DOHH2 (cell line): ENCODE measurements around the gene SHISA4.

Experiments used
- H3F3A ChIP-seq: fragments of 200-600 bp; sonication (generic), shearing (Covaris generic); 2 replicates; pipeline ENCODE4 v1.6.0; 2016; ENCODE audit warnings: antibody characterized with exemption, mild to moderate bottlenecking; ENCODE audit not compliant: control insufficient read depth, insufficient read depth
- H3K27ac ChIP-seq: fragments of 200-600 bp; sonication (generic); 2 replicates; pipeline ENCODE4 v1.5.1; 2014; ENCODE audit warnings: low read depth, mild to moderate bottlenecking, low read length, moderate library complexity
- H3K27me3 ChIP-seq: fragments of 200-600 bp; sonication (generic); 2 replicates; pipeline ENCODE4 v1.6.1; 2014; ENCODE audit warnings: mild to moderate bottlenecking, low read length, mixed read lengths; ENCODE audit not compliant: control insufficient read depth
- H3K36me3 ChIP-seq: fragments of 200-600 bp; sonication (generic); 2 replicates; pipeline ENCODE4 v1.6.1; 2014; ENCODE audit warnings: mild to moderate bottlenecking, low read length, moderate library complexity, mixed read lengths; ENCODE audit not compliant: control insufficient read depth
- H3K4me1 ChIP-seq: fragments of 200-600 bp; sonication (generic); 2 replicates; pipeline ENCODE4 v1.6.1; 2014; ENCODE audit warnings: mild to moderate bottlenecking, low read length, mixed read lengths; ENCODE audit not compliant: control insufficient read depth
- H3K4me2 ChIP-seq: fragments of 200-600 bp; sonication (generic); 2 replicates; pipeline ENCODE4 v1.6.0; 2014; ENCODE audit warnings: mild to moderate bottlenecking, low read length, moderate library complexity
- H3K4me3 ChIP-seq: fragments of 200-600 bp; sonication (generic); 2 replicates; pipeline ENCODE4 v1.5.1; 2014; ENCODE audit warnings: mild to moderate bottlenecking, low read length, mixed read lengths
- H3K79me2 ChIP-seq: fragments of 200-600 bp; sonication (generic); 2 replicates; pipeline ENCODE4 v1.6.1; 2014; ENCODE audit warnings: mild to moderate bottlenecking, low read length, mixed read lengths; ENCODE audit not compliant: control insufficient read depth
- H3K9me2 ChIP-seq: fragments of 200-600 bp; sonication (generic); replicated peaks from 2 replicates; pipeline ENCODE4 v1.6.1; 2014; ENCODE audit warnings: mild to moderate bottlenecking, low read length, mixed read lengths; ENCODE audit not compliant: control insufficient read depth
- H3K9me3 ChIP-seq: fragments of 200-600 bp; sonication (generic); 2 replicates; pipeline ENCODE4 v1.6.1; 2014; ENCODE audit warnings: antibody characterized with exemption, low read length, mixed read lengths; ENCODE audit not compliant: control insufficient read depth, insufficient read depth
- H4K20me1 ChIP-seq: fragments of 200-600 bp; sonication (generic); 2 replicates; pipeline ENCODE4 v1.6.0; 2014; ENCODE audit warnings: low read depth, mild to moderate bottlenecking, antibody characterized with exemption, low read length, moderate library complexity; ENCODE audit not compliant: control insufficient read depth, insufficient read depth
- EZH2phosphoT487 ChIP-seq: fragments of 200-600 bp; sonication (generic); IDR thresholded peaks from 2 replicates; pipeline ENCODE4 v1.6.1; 2017; ENCODE audit warnings: borderline replicate concordance, mild to moderate bottlenecking, antibody characterized with exemption, low read length, moderate library complexity, mixed read lengths
- TF ChIP-seq, protein P1 (sequence below): fragments of 200-600 bp; sonication (generic); IDR thresholded peaks from one replicate; pipeline ENCODE4 v1.5.1; 2014; ENCODE audit warnings: antibody characterized with exemption, mild to moderate bottlenecking, low read depth, low read length; ENCODE audit not compliant: poor library complexity, severe bottlenecking

The SHISA4 gene

DNA sequence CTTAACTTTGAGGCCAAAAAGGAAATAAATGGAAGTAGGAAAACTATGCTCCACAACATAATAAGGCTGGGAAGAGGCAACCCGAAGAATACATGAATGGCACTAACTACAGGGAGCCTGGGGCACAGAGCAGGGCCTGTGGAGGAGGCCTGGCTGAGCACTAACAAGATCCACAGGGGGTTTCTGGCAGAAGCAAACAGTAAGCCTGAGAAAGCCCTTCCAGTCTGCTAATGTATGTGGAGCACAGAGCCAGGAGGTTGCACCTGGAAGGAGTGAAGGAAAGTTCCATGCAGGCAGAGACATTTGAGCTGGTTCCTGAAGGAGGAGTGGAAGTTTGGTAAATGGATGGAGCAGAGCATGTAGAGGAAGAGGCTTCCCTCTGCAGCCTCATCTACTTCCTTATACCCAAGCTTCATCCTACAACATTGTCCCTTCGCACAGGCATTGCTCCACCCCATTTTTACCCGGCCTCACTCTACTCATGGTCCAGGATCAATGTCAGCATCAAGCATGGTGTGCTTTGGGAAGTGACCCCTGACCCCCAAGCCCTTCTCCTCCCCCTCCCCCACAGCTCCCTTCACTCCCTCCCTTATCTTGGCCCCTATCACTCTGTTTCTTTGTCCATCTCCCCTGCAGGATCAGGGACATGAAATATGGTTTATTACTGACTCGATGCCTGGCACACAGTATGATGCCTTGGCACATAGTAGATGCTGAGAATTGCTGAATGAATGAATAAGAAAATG is 23.3 kb downstream of the SHISA4 start:
- Histone ChIP-seq H3K9me3 (no peaks in the 10 kb centered on the region), H3K4me2 (no peak overlapping the region), H3K36me3 (no peaks in the 10 kb centered on the region), H3K79me2 (no peaks in the 10 kb centered on the region), H3K4me3 (no peak overlapping the region), H3K27ac (no peak overlapping the region), H3K27me3 (peaks cover 19% of the 10 kb centered on the region), H3K4me1 (no peaks in the 10 kb centered on the region), H4K20me1 (no peaks in the 10 kb centered on the region), H3F3A (no peaks in the 10 kb centered on the region), H3K9me2 (no peaks in the 10 kb centered on the region)
- TF ChIP-seq EZH2phosphoT487, result no peak
- TF ChIP-seq, protein P1, sequence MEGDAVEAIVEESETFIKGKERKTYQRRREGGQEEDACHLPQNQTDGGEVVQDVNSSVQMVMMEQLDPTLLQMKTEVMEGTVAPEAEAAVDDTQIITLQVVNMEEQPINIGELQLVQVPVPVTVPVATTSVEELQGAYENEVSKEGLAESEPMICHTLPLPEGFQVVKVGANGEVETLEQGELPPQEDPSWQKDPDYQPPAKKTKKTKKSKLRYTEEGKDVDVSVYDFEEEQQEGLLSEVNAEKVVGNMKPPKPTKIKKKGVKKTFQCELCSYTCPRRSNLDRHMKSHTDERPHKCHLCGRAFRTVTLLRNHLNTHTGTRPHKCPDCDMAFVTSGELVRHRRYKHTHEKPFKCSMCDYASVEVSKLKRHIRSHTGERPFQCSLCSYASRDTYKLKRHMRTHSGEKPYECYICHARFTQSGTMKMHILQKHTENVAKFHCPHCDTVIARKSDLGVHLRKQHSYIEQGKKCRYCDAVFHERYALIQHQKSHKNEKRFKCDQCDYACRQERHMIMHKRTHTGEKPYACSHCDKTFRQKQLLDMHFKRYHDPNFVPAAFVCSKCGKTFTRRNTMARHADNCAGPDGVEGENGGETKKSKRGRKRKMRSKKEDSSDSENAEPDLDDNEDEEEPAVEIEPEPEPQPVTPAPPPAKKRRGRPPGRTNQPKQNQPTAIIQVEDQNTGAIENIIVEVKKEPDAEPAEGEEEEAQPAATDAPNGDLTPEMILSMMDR, result no peak

DNA sequence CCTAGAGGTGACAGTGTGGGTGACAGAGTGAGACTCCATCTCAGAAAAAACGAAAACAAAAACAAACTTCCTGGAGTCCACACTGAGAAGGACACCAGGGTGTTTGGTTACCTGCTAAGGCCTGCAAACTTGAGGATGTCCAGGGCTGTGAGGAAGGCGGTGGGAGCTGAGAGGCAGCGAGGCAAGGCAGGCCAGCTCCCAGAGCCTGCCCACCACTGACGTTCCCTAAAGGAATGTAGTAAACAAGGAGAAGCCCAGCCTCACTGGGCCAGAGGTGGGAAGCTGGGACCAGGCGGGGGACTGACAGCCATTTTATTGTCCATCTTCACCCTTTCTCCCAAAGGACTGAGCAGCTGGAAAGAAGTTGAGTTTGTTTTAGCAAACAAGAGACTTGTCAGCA is 24.1 kb downstream of the SHISA4 start:
- no peaks in the 10 kb centered on the region for H4K20me1 ChIP-seq
- H3K4me1 ChIP-seq, result no peaks in the 10 kb centered on the region
- H3K9me3 ChIP-seq, result no peaks in the 10 kb centered on the region
- H3K9me2 ChIP-seq, result no peaks in the 10 kb centered on the region
- peaks cover 19% of the 10 kb centered on the region for H3K27me3 ChIP-seq
- no peak overlapping the region for H3K27ac ChIP-seq
- no peak overlapping the region for H3K4me2 ChIP-seq
- no peak overlapping the region for H3K4me3 ChIP-seq
- H3K36me3 ChIP-seq, result no peaks in the 10 kb centered on the region
- H3K79me2 ChIP-seq, result no peaks in the 10 kb centered on the region
- no peaks in the 10 kb centered on the region for H3F3A ChIP-seq
- TF ChIP-seq EZH2phosphoT487, result no peak
- TF ChIP-seq, protein P1, result no peak

DNA sequence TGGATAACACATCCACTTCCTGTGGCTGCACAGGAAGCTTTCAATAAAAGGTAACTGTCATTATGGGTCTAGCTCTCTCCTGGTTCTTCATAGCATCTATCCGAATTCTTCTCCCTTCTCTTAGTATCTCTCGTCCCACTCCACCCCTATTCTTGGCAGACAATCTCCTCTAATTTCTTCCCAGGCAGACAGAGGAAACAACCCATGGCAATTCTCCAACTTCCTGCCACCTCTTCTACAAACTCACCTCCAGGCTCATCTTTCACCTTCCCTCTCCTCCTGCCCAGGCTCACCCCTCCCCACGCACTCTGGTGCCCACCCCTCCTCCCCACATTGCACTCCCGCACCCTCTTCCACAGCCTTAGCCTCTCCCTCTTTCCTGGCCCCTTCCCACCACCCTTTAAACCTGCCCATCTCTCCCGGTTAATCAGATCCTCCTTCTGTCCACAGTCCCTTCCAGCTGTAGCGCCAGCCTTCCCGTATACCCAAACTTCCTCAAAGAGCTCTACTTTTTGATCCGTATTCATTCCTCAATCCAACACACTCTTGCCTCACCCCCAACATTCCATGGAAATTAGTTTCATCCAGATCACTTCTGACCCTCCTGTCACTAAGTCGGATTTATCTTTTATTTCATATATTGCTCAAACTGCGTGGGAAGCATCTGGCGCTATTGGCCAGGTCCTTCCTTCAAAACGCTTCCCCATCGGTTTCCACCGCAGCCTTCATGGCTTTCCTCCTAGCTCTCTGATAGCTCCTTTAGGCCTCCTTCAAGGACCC is 25.9 kb downstream of the SHISA4 start:
- Histone ChIP-seq H4K20me1 (no peaks in the 10 kb centered on the region), H3K79me2 (no peaks in the 10 kb centered on the region), H3F3A (no peaks in the 10 kb centered on the region), H3K36me3 (no peaks in the 10 kb centered on the region), H3K9me2 (no peaks in the 10 kb centered on the region), H3K4me2 (no peak overlapping the region), H3K27me3 (peaks cover 20% of the 10 kb centered on the region), H3K4me3 (no peak overlapping the region), H3K9me3 (no peaks in the 10 kb centered on the region), H3K4me1 (no peaks in the 10 kb centered on the region), H3K27ac (no peak overlapping the region)
- TF ChIP-seq, protein P1, result no peak
- no peak for TF ChIP-seq EZH2phosphoT487
